Subcutaneous adipose tissue (tissue), 4 donors: ENCODE data around the gene VPS37C. TPM values are rescaled to one million over a fixed set of nuclear protein-coding genes. Genes with fewer than 3 reads are reported as not detected.
"Not testable (repeated sequence)": the region's sequence is repeated elsewhere in the genome, so short reads cannot be mapped to it uniquely, and the experiment has no call there.

ENCODE experiments used
- total RNA-seq, 4 donors: library from RNA; depleted of rRNA; stranded (reverse); fragments of >200 nt; gene quantifications; one replicate each; pipeline ENCODE4 v1.1.0, GENCODE V29; 2016
- TF ChIP-seq, protein P1 (sequence below): fragments of 450-650 bp; IDR thresholded peaks from one replicate; pipeline ENCODE4 v1.5.1; 2016; ENCODE audit warnings: low read depth, mild to moderate bottlenecking, control low read depth, antibody characterized with exemption, moderate library complexity

Gene VPS37C
- total RNA-seq, result 10 to 100 TPM in 1 of 4 donors, 1 to 10 TPM in 3; 6.7 to 10.9 (median 8.8) TPM

DNA sequence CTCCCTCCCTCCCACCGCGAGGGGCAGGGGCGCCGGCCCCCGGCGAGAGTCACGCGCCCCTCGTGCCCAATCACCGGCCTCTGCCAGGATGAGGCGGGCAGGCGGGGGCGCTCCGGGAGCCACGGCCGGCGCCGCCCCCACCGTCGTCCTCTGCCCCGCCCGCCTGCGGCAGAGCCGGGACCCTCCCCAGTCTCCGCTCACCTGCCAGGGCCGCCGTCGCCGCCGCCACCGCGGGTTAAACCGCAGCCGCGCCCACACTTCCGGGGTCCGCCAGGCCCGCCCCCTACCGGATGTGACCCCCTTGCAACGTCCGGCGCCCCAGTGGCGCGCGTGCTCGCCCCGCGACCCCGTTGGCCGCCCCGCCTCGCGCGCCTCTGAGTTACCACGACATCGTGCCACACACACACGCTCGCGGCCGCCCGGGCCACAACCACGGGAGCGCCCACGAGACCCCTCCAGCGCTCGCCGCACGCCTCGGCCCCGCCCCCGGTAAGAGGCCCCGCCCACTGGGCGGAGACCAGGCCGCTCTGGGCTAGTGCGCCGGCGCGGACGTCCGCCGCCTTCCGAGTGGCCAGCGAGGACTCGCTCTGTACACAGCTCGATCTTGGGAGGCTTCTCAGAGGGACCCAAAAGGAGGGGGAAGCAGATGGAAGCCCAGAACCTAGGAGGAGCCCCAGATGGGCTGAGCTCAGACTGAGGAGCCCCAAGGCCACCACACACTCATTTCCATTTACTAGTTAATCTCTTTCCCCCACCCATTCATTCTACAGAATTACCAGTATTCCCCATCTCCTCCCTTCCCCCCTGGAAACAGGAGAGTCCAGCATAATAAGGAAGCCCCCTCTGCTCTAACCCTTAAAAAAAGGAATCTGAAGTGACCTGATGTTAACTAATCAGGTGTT lies at the start of gene VPS37C:
VPS37C (minus strand) TSS at position 237 of the 902 bp plus-strand sequence. CDS start 22,597 bp downstream, outside the sequence.
- TF ChIP-seq, protein P1, sequence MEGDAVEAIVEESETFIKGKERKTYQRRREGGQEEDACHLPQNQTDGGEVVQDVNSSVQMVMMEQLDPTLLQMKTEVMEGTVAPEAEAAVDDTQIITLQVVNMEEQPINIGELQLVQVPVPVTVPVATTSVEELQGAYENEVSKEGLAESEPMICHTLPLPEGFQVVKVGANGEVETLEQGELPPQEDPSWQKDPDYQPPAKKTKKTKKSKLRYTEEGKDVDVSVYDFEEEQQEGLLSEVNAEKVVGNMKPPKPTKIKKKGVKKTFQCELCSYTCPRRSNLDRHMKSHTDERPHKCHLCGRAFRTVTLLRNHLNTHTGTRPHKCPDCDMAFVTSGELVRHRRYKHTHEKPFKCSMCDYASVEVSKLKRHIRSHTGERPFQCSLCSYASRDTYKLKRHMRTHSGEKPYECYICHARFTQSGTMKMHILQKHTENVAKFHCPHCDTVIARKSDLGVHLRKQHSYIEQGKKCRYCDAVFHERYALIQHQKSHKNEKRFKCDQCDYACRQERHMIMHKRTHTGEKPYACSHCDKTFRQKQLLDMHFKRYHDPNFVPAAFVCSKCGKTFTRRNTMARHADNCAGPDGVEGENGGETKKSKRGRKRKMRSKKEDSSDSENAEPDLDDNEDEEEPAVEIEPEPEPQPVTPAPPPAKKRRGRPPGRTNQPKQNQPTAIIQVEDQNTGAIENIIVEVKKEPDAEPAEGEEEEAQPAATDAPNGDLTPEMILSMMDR, result no peak

DNA sequence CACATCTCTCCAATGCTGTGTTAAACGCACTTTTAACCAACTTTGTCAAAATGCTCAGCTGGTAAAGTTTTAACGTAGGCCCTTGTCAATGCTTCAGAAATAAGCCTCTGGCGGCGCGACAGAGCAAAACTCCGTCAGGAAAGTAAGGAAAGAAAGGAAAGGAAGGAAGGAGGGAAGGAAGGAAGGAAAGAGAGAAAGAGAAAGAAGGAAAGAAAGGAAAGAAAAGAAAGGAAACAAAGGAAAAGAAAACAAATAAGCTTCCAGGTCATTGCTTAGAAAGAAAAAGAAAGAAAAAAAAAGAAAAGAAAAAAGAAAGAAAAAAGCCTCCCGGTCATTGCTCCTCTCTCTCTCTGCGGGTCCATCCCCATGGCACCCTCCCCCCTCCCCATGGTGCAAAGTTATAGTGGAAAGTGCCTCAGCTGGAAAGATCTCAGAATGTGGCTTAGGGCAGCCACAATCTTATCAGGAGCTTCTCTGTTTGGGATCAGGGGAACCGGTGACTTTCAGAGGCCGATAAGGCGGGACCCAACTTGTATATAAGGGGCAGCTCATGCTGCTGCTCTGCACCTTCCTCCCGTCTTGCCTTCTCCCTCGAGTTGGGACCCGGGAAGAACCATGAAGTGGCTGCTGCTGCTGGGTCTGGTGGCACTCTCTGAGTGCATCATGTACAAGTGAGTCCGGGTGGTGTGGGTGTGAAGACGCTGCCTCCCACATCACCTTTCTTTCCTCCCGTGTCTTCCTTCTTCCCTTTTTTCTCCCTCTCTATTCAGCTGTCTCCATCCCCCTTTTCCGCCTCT lies 41.9 kb upstream of the VPS37C start, which contains the start of gene PGA3:
PGA3 (plus strand) TSS at position 566 of the 797 bp plus-strand sequence; CDS start at position 616, 50 bp downstream.
- TF ChIP-seq, protein P1, result not testable (repeated sequence)

DNA sequence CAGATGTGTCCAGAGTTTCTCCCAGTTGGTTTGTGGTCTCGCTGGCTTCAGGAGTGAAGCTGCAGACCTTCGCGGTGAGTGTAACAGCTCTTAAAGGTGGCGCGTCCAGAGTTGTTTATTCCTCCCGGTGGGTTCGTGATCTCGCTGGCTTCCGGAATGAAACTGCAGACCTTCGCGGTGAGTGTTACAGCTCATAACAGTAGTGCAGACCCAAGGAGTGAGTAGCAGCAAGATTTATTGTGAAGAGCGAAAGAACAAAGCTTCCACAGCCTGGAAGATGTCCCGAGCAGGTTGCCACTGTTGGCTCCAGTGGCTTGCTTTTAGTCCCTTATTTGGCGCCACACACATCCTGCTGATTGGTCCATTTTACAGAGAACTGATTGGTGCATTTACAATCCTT lies 40.2 kb upstream of the VPS37C start:
- TF ChIP-seq, protein P1, result no peak

DNA sequence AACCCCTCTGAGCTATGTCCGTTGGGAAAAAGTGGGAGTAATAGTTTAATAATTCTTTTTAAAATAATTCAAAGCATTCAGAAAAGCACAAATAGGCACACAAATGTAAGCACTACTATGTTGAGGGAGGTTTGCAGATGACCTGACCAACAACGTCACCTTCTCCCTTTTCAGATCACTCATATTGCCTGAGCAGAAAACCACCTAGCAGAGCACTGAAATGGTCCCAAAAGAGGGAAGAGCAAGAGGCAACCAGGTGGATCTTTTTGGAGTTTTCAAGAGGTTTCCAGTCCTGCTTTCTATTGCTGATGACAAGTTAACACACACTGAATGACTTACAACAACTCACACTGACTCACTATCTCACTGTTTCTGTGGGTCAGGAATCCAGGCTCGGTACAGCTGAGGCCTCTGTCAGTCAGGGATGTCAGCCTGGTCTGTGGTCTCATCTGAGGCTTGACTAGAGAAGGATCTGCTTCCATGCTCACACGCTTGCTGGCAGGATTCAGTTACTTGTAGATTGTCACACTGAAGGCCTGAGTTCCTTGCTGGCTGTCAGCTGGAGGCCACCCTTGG lies 37.8 kb upstream of the VPS37C start:
- TF ChIP-seq, protein P1, result no peak

DNA sequence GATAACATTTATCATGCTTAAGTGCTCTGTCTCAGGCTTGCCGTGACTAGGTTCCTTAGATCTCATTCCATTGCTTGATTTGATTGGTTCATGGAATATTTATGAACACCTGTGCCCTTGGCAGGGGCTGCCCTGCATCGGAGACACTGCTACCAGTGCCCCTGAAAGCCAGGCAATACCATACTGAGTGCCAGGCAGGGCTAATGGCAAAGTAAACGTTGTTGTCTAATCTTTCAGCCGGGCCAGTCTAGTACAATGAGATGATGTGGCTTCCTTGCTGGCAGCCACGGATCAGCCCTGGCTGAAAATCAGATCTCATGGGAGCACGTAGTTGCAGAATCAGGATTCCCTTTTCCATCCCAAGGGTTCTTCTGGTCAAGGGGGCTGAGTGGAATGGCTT lies 37.1 kb upstream of the VPS37C start:
- TF ChIP-seq, protein P1, result no peak

DNA sequence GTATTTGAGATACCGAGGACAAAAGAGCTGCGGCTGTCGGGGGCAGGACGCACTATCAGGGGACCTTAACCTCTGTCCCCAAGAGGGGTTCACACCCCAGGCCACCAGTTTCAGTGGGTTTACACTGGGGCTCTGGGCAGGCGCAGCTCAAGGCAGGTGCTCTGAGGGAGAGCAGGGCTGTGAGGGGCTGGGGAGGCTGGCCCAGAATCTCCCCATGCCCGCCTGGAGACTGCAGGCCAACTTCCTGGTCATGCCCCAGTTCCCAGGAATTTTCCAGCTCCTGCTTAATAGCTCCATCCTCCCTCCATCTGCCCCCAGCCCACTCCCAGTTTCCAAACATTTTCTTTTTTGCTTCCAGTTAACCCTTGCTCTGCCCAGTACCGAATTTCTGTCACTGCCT lies 34.5 kb upstream of the VPS37C start:
- TF ChIP-seq, protein P1, result no peak
